Trophoblast cell (in vitro differentiated cells and primary cell): Measurements from ENCODE around the gene SMIM45.
A peak's percentile ranks its signal among the peaks of the same experiment; 100 is the strongest.

ENCODE experiments used
- DNase-seq, 2 donors: peaks; one replicate each; pipeline ENCODE4 v3.0.0-alpha.2; 2016
- H2AFZ ChIP-seq: 2 replicates; pipeline ENCODE4 v1.6.1; 2013; ENCODE audit warnings: low read length, moderate library complexity, mild to moderate bottlenecking; ENCODE audit not compliant: insufficient read depth, poor library complexity
- H2AK5ac ChIP-seq: 2 replicates; pipeline ENCODE4 v1.6.1; 2013; ENCODE audit warnings: mild to moderate bottlenecking, low read length
- H2BK120ac ChIP-seq: 2 replicates; pipeline ENCODE4 v1.6.1; 2013; ENCODE audit warnings: low read length, mild to moderate bottlenecking, moderate library complexity; ENCODE audit not compliant: insufficient read depth, poor library complexity
- H2BK12ac ChIP-seq: 2 replicates; pipeline ENCODE4 v1.6.1; 2013; ENCODE audit warnings: mild to moderate bottlenecking, low read length, moderate library complexity
- H2BK5ac ChIP-seq: 2 replicates; pipeline ENCODE4 v1.6.1; 2013; ENCODE audit warnings: low read length, low read depth, moderate library complexity, mild to moderate bottlenecking; ENCODE audit not compliant: poor library complexity
- H3K14ac ChIP-seq: 2 replicates; pipeline ENCODE4 v1.6.1; 2013; ENCODE audit warnings: mild to moderate bottlenecking, low read length
- H3K18ac ChIP-seq: 2 replicates; pipeline ENCODE4 v1.6.1; 2013; ENCODE audit warnings: mild to moderate bottlenecking, low read length
- H3K23ac ChIP-seq: 2 replicates; pipeline ENCODE4 v1.6.1; 2013; ENCODE audit warnings: low read length
- H3K27ac ChIP-seq: 2 replicates; pipeline ENCODE4 v1.5.1; 2013; ENCODE audit warnings: low read depth, mild to moderate bottlenecking, inconsistent platforms, low read length, moderate library complexity
- H3K27me3 ChIP-seq: 2 replicates; pipeline ENCODE4 v1.6.1; 2013; ENCODE audit warnings: inconsistent platforms, mild to moderate bottlenecking, low read length, moderate library complexity; ENCODE audit not compliant: insufficient read depth
- H3K36me3 ChIP-seq, 2 experiments: 1 replicate in 1 of 2; 2 replicates in 1 of 2; pipeline ENCODE4 v1.6.1; 2013; ENCODE audit warnings: low read length in 2 of 2, mild to moderate bottlenecking in 2 of 2, moderate library complexity in 1 of 2; ENCODE audit not compliant: insufficient read depth in 2 of 2, control insufficient read depth in 1 of 2
- H3K4ac ChIP-seq: 2 replicates; pipeline ENCODE4 v1.6.1; 2013; ENCODE audit warnings: low read depth, mild to moderate bottlenecking, low read length, moderate library complexity
- H3K4me1 ChIP-seq, 2 experiments: 1 replicate in 1 of 2; 2 replicates in 1 of 2; pipeline ENCODE4 v1.6.1; 2013; ENCODE audit warnings: low read length in 2 of 2, mild to moderate bottlenecking in 2 of 2, moderate library complexity in 1 of 2; ENCODE audit not compliant: insufficient read depth in 2 of 2, control insufficient read depth in 1 of 2
- H3K4me2 ChIP-seq: 2 replicates; pipeline ENCODE4 v1.6.1; 2013; ENCODE audit warnings: inconsistent platforms, mild to moderate bottlenecking, low read length, moderate library complexity
- H3K4me3 ChIP-seq: 2 replicates; pipeline ENCODE4 v1.5.1; 2013; ENCODE audit warnings: mild to moderate bottlenecking, low read depth, low read length, inconsistent platforms
- H3K79me1 ChIP-seq: one replicate; pipeline ENCODE4 v1.6.1; 2013; ENCODE audit warnings: low read length
- H3K79me2 ChIP-seq: 2 replicates; pipeline ENCODE4 v1.6.1; 2013; ENCODE audit warnings: low read length, mild to moderate bottlenecking; ENCODE audit not compliant: control insufficient read depth, insufficient read depth, poor library complexity
- H3K9ac ChIP-seq: 2 replicates; pipeline ENCODE4 v1.6.1; 2013; ENCODE audit warnings: mild to moderate bottlenecking, low read length
- H3K9me3 ChIP-seq: 2 replicates; pipeline ENCODE4 v1.6.1; 2013; ENCODE audit warnings: low read depth, mild to moderate bottlenecking, control low read depth, inconsistent platforms, low read length; ENCODE audit not compliant: insufficient read depth
- H4K12ac ChIP-seq: 2 replicates; pipeline ENCODE4 v1.6.1; 2013; ENCODE audit warnings: low read depth, mild to moderate bottlenecking, low read length, moderate library complexity
- H4K8ac ChIP-seq: 2 replicates; pipeline ENCODE4 v1.6.1; 2013; ENCODE audit warnings: low read depth, mild to moderate bottlenecking, low read length, moderate library complexity
- H4K91ac ChIP-seq: one replicate; pipeline ENCODE4 v1.6.1; 2013; ENCODE audit warnings: low read depth, mild to moderate bottlenecking, low read length, moderate library complexity
- WGBS: extraction: QIAGEN DNeasy Blood & Tissue Kit; methylation state at CpG from one replicate; pipeline ENCODE4 v1.1.7; 2013; ENCODE audit warnings: missing lambda C conversion rate; ENCODE audit not compliant: insufficient read length, insufficient coverage; ENCODE audit errors: extremely low coverage; 5-methylcytosine and 5-hydroxymethylcytosine counted together

SMIM45 gene

DNA sequence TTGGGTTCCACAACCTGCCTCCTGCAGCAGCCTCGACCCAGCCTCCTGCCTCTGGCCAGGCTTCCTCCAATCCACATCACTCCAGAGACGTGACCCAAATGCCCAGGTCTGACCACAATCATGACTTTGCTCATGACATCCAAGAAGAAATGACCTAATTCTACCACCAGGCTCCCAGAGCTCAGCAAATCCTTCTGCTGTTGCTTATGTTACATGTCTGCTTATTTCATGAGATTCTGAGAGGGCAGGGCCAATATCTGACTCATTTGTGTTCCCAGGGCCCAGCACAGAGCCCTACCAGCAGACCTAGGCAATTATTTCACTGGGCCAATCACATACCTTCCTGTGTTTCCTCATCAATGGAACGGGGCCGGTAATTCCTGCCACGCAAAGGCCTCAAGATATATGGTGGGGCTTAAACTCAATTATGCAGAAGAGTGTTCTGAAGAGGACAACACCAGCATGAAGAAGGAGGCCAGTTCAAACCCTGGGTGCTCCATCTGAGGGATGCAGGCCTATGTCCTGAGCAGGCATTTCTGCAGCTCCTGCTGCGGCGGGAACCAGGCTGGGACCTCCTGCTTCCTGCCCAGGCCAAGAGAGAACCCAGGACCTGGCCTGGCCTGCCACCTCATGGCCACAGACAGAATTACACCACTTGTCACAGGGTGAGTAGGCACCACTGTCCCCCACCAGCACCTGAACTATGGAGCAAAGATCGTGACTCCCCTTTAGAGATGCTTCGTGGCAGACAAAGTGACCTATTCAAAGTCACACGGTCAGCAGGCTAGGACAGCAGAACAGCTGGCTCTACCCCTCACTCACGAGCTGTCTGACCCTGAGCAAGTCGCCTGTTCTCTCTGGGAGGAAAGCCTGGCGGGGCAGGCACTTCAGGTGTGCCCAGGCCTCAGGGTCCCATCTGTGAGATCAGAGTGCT, 10.9 kb upstream of the SMIM45 start:
- no peak overlapping the region for H4K8ac ChIP-seq
- peak; percentile 93 to 96 for DNase-seq
- no peak overlapping the region for H3K18ac ChIP-seq
- no peaks in the 10 kb centered on the region for H3K27me3 ChIP-seq
- H3K4ac ChIP-seq, result no peak overlapping the region
- no peak overlapping the region for H2AFZ ChIP-seq
- H4K91ac ChIP-seq, result no peak overlapping the region
- no peaks in the 10 kb centered on the region for H3K79me1 ChIP-seq
- H3K4me1 ChIP-seq, result peaks cover 5 to 6% of the 10 kb centered on the region in 2 experiments
- no peak overlapping the region for H2AK5ac ChIP-seq
- H3K4me2 ChIP-seq, result no peak overlapping the region
- no peak overlapping the region for H2BK12ac ChIP-seq
- no peak overlapping the region for H2BK120ac ChIP-seq
- H4K12ac ChIP-seq, result no peak overlapping the region
- H3K23ac ChIP-seq, result no peak overlapping the region
- no peak overlapping the region for H3K9ac ChIP-seq
- H3K9me3 ChIP-seq, result no peaks in the 10 kb centered on the region
- no peak overlapping the region for H2BK5ac ChIP-seq
- H3K79me2 ChIP-seq, result no peaks in the 10 kb centered on the region
- WGBS, result no CpG with 5 or more reads among the region's 13 CpGs
- H3K14ac ChIP-seq, result no peak overlapping the region
- H3K36me3 ChIP-seq, result peaks cover 27 to 29% of the 10 kb centered on the region in 2 experiments
- H3K4me3 ChIP-seq, result no peak overlapping the region
- H3K27ac ChIP-seq, result no peak overlapping the region

DNA sequence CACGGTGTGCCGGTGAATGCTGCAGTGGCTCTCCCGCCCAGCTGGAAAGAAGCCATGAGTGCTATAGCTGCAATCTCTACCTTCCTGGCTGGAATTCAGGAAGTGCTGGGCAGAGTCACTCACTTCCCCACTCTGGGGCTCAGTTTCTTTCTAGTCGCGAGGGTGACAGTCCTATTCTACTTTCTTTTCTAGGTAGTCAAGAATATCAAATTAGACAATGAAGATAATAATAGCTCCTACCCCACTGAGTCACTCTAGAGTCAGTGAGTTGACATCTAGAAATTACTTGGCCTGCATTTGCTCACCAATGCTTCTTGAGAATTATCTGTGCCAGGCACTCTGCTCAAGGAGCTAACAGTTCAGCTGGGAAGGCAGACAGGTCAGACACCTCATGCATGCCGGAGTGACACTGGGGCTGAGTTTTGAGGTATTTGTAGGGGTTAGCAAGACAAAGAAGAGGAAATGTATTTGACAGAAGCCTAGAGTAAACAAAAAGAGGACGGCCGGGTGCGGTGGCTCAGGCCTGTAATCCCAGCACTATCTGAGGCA, 8.2 kb upstream of the SMIM45 start:
- Histone ChIP-seq H3K36me3 (peaks cover 21 to 25% of the 10 kb centered on the region in 2 experiments), H3K14ac (no peak overlapping the region), H3K27me3 (no peaks in the 10 kb centered on the region), H3K4me2 (no peak overlapping the region), H4K12ac (no peak overlapping the region), H3K4me3 (no peak overlapping the region), H2AFZ (no peak overlapping the region), H4K8ac (no peak overlapping the region), H3K23ac (no peak overlapping the region), H3K79me2 (no peaks in the 10 kb centered on the region), H2BK12ac (no peak overlapping the region), H3K9ac (no peak overlapping the region), H4K91ac (no peak overlapping the region), H3K4me1 (peaks cover 8% of the 10 kb centered on the region in 2 experiments), H2AK5ac (no peak overlapping the region), H3K27ac (no peak overlapping the region), H3K4ac (no peak overlapping the region), H3K9me3 (no peaks in the 10 kb centered on the region), H3K79me1 (peaks cover 6% of the 10 kb centered on the region), H2BK5ac (no peak overlapping the region), H2BK120ac (no peak overlapping the region), H3K18ac (no peak overlapping the region)
- no CpG with 5 or more reads among the region's 9 CpGs for WGBS
- DNase-seq, result no peak

- Histone ChIP-seq H3K27me3 (no peaks in the 10 kb centered on the region), H3K4ac (peak within 1 kb of the TSS; percentile 31), H4K91ac (peak within 1 kb of the TSS; percentile 70), H4K12ac (peak within 1 kb of the TSS; percentile 56), H2BK5ac (peak within 1 kb of the TSS; percentile 5), H3K14ac (peak within 1 kb of the TSS; percentile 69), H2AFZ (peak within 1 kb of the TSS; percentile 75), H3K23ac (no peak within 1 kb of the TSS), H3K18ac (peak within 1 kb of the TSS; percentile 63), H3K4me2 (peak within 1 kb of the TSS; percentile 92), H3K79me1 (peaks cover 6% of the 10 kb centered on the region), H4K8ac (peak within 1 kb of the TSS; percentile 41), H3K9me3 (no peaks in the 10 kb centered on the region), H3K36me3 (peaks cover 14 to 17% of the 10 kb centered on the region in 2 experiments), H3K79me2 (no peaks in the 10 kb centered on the region), H2BK120ac (no peak within 1 kb of the TSS), H2BK12ac (peak within 1 kb of the TSS; percentile 60), H3K4me3 (peak within 1 kb of the TSS; percentile 91), H3K4me1 (peaks cover 8% of the 10 kb centered on the region in 2 experiments), H3K27ac (peak within 1 kb of the TSS; percentile 23), H2AK5ac (no peak within 1 kb of the TSS), H3K9ac (peak within 1 kb of the TSS; percentile 70)
- peak; percentile 95 to 96 for DNase-seq
- WGBS, result no CpG with 5 or more reads among the region's 56 CpGs
Observed at GRCh38 chr22:41946629-41947423, 5.1 kb upstream of the SMIM45 start, which contains the start of gene CENPM. Gene CENPM (minus strand): TSS chr22:41947152. CDS start chr22:41947076, 76 bp downstream.

DNA sequence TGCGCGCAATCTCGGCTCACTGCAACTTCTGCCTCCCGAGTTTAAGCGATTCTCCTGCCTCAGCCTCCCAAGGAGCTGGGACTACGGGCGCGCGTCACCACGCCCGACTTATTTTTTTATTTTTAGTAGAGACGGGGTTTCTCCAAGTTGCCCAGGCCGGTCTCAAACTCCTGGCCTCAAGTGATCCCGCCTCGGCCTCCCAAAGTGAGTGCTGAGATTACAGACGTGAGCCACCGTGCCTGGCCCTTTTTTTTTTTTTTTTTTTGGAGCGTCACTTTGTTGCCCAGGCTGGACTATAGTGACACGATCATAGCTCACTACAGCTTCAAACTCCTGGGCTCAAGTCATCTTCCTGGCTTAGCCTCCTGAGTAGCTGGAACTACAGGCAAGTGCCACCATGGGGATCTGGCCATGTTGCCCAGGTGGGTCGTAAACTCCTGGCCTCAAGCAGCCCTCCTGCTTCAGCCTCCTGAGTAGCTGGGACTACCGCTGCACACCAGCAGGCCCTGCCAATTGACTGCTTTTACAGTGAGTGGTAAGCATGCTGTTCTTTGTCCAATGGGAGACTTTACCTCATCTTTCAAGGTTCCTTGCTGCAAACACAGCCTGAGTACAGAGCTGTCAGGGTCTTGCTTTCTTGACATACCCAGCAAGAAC, 4.4 kb upstream of the SMIM45 start:
- H4K91ac ChIP-seq, result peak overlapping the region; percentile 38
- H3K4me1 ChIP-seq, result peaks cover 8% of the 10 kb centered on the region in 2 experiments
- no peaks in the 10 kb centered on the region for H3K79me2 ChIP-seq
- H2BK5ac ChIP-seq, result no peak overlapping the region
- no peak overlapping the region for H3K4me3 ChIP-seq
- H3K4me2 ChIP-seq, result peak overlapping the region; percentile 79
- peak overlapping the region; percentile 37 for H4K12ac ChIP-seq
- DNase-seq, result no peak
- no peak overlapping the region for H3K9ac ChIP-seq
- no CpG with 5 or more reads among the region's 21 CpGs for WGBS
- no peak overlapping the region for H3K18ac ChIP-seq
- H3K9me3 ChIP-seq, result no peaks in the 10 kb centered on the region
- no peak overlapping the region for H3K27ac ChIP-seq
- peak overlapping the region; percentile 60 for H2BK12ac ChIP-seq
- H4K8ac ChIP-seq, result peak overlapping the region; percentile 9
- H2AK5ac ChIP-seq, result no peak overlapping the region
- no peak overlapping the region for H2BK120ac ChIP-seq
- H3K4ac ChIP-seq, result no peak overlapping the region
- H3K14ac ChIP-seq, result no peak overlapping the region
- no peak overlapping the region for H3K23ac ChIP-seq
- no peaks in the 10 kb centered on the region for H3K27me3 ChIP-seq
- H2AFZ ChIP-seq, result no peak overlapping the region
- H3K79me1 ChIP-seq, result peaks cover 6% of the 10 kb centered on the region
- H3K36me3 ChIP-seq, result peaks cover 14 to 15% of the 10 kb centered on the region in 2 experiments
